H1 (cell line): ENCODE measurements around the gene MYO15B. TPM values are rescaled to one million over a fixed set of nuclear protein-coding genes. Genes with fewer than 3 reads are reported as not detected.

Experiments
- CTCF ChIA-PET: fragments of 300-600 bp; sonication (Branson Sonifier 250); formaldehyde crosslinking; loops from one replicate; lab custom pipeline; 2021; ENCODE audit not compliant: partially characterized antibody; lab: Charles Lee
- POLR2A ChIA-PET: fragments of 300-600 bp; sonication (Branson Sonifier 250); formaldehyde crosslinking; loops from one replicate; lab custom pipeline; 2021; ENCODE audit warnings: inconsistent platforms; ENCODE audit not compliant: partially characterized antibody; lab: Charles Lee
- DNase-seq, 2 experiments: peaks; one replicate each; pipeline versions ENCODE4 v3.0.0 to v3.0.0-alpha.2; 2010 to 2022; ENCODE audit warnings: low spot score in 2 of 2, low read depth in 1 of 2, mixed read lengths in 1 of 2
- FAIRE-seq: peaks from 2 replicates; lab custom pipeline; 2011; peaks lifted over from hg19 to GRCh38; lab: Jason Lieb, UNC
- H2AFZ ChIP-seq: 2 replicates; pipeline ENCODE4 v1.8.1; 2012; ENCODE audit warnings: low read length, inconsistent platforms
- H2AK5ac ChIP-seq: 2 replicates; pipeline ENCODE4 v1.6.1; 2013; ENCODE audit warnings: low read depth, low read length
- H2BK120ac ChIP-seq: replicated peaks from 2 replicates; pipeline ENCODE3; 2013; ENCODE audit warnings: low read depth, low read length, inconsistent platforms
- H2BK12ac ChIP-seq: 2 replicates; pipeline ENCODE4 v1.6.1; 2013; ENCODE audit warnings: low read depth, low read length
- H2BK15ac ChIP-seq: 2 replicates; pipeline ENCODE4 v1.6.1; 2013; ENCODE audit warnings: low read length
- H2BK20ac ChIP-seq: 2 replicates; pipeline ENCODE4 v1.6.1; 2013; ENCODE audit warnings: low read length
- H2BK5ac ChIP-seq: 2 replicates; pipeline ENCODE4 v1.6.1; 2013; ENCODE audit warnings: low read depth, low read length
- H3K14ac ChIP-seq: 2 replicates; pipeline ENCODE4 v1.6.1; 2013; ENCODE audit warnings: inconsistent platforms; ENCODE audit not compliant: insufficient read length
- H3K18ac ChIP-seq: 2 replicates; pipeline ENCODE4 v1.6.1; 2013; ENCODE audit warnings: low read length; ENCODE audit errors: extremely low read depth
- H3K23ac ChIP-seq: 2 replicates; pipeline ENCODE4 v1.6.1; 2013; ENCODE audit warnings: inconsistent platforms; ENCODE audit not compliant: insufficient read length
- H3K23me2 ChIP-seq: 2 replicates; pipeline ENCODE4 v1.6.1; 2013; ENCODE audit warnings: low read depth, low read length
- H3K27ac ChIP-seq: 2 replicates; pipeline ENCODE4 v1.6.1; 2011; ENCODE audit warnings: low read depth, low read length, inconsistent platforms
- H3K27me3 ChIP-seq, 4 experiments: replicated peaks in 1 of 4; 1 replicate in 1 of 4; 2 replicates in 3 of 4; pipeline versions ENCODE4 v1.6.1 to v1.8.1; 2011 to 2013; ENCODE audit warnings: low read length in 3 of 4, mild to moderate bottlenecking in 3 of 4, inconsistent platforms in 2 of 4, mixed read lengths in 2 of 4, moderate library complexity in 1 of 4; ENCODE audit not compliant: control insufficient read depth in 3 of 4, insufficient read depth in 3 of 4; ENCODE audit errors: extremely low read depth in 1 of 4
- H3K36me3 ChIP-seq, 4 experiments: 2 replicates each; pipeline versions ENCODE4 v1.6.1 to v1.8.1; 2011 to 2013; ENCODE audit warnings: mild to moderate bottlenecking in 4 of 4, low read length in 3 of 4, moderate library complexity in 2 of 4, control low read depth in 1 of 4, inconsistent platforms in 1 of 4; ENCODE audit not compliant: insufficient read depth in 4 of 4, control insufficient read depth in 2 of 4
- H3K4ac ChIP-seq: replicated peaks from 2 replicates; pipeline ENCODE3; 2013; ENCODE audit warnings: low read length, low read depth, mixed read lengths, inconsistent platforms; ENCODE audit not compliant: insufficient read length
- H3K4me1 ChIP-seq, 4 experiments: replicated peaks in 1 of 4; 1 replicate in 1 of 4; 2 replicates in 3 of 4; pipeline versions ENCODE4 v1.6.1 to v1.8.1; 2011 to 2013; ENCODE audit warnings: low read length in 3 of 4, inconsistent platforms in 2 of 4, mixed read lengths in 1 of 4; ENCODE audit not compliant: insufficient read depth in 4 of 4, control insufficient read depth in 3 of 4
- H3K4me2 ChIP-seq, 2 experiments: 2 replicates each; pipeline versions ENCODE4 v1.6.1 to v1.8.1; 2011 to 2013; ENCODE audit warnings: low read depth in 2 of 2, low read length in 2 of 2, control low read depth in 1 of 2, inconsistent platforms in 1 of 2, mild to moderate bottlenecking in 1 of 2; ENCODE audit not compliant: insufficient read depth in 1 of 2
- H3K4me3 ChIP-seq, 4 experiments: fragments of 200-600, 300-600 bp in 1 of 4; sonication (generic), shearing (Covaris generic), sonication (Bioruptor Twin) in 1 of 4; 2 replicates each; pipeline versions ENCODE4 v1.5.1 to v1.8.1; 2011 to 2016; ENCODE audit warnings: low read length in 4 of 4, low read depth in 3 of 4, control low read depth in 2 of 4, inconsistent platforms in 2 of 4, mild to moderate bottlenecking in 2 of 4, mixed read lengths in 1 of 4, moderate library complexity in 1 of 4; ENCODE audit not compliant: insufficient read depth in 2 of 4; ENCODE audit errors: extremely low read depth in 1 of 4
- H3K56ac ChIP-seq: replicated peaks from 2 replicates; pipeline ENCODE3; 2013; ENCODE audit warnings: low read depth, mild to moderate bottlenecking, mixed read lengths, low read length, inconsistent platforms; ENCODE audit not compliant: insufficient read length
- H3K79me1 ChIP-seq: 2 replicates; pipeline ENCODE4 v1.6.1; 2013; ENCODE audit warnings: low read depth, low read length, control low read depth
- H3K79me2 ChIP-seq, 2 experiments: 2 replicates each; pipeline versions ENCODE4 v1.6.1 to v1.8.1; 2012 to 2013; ENCODE audit warnings: low read length in 2 of 2, mild to moderate bottlenecking in 2 of 2, inconsistent platforms in 1 of 2; ENCODE audit not compliant: insufficient read depth in 2 of 2, control insufficient read depth in 1 of 2
- H3K9ac ChIP-seq, 4 experiments: replicated peaks in 1 of 4; 1 replicate in 1 of 4; 2 replicates in 3 of 4; pipeline versions ENCODE4 v1.6.1 to v1.8.1; 2011 to 2013; ENCODE audit warnings: low read depth in 3 of 4, low read length in 3 of 4, control low read depth in 2 of 4, mild to moderate bottlenecking in 2 of 4, moderate library complexity in 2 of 4, inconsistent platforms in 1 of 4; ENCODE audit errors: extremely low read depth in 1 of 4
- H3K9me3 ChIP-seq, 2 experiments: 2 replicates each; pipeline versions ENCODE4 v1.6.1 to v1.8.1; 2012 to 2013; ENCODE audit warnings: mild to moderate bottlenecking in 2 of 2, moderate library complexity in 2 of 2, control low read depth in 1 of 2, inconsistent platforms in 1 of 2, low read depth in 1 of 2, low read length in 1 of 2, mixed read lengths in 1 of 2; ENCODE audit not compliant: insufficient read depth in 2 of 2
- H4K20me1 ChIP-seq, 2 experiments: replicated peaks in 1 of 2; 2 replicates each; pipeline versions ENCODE3 to v1.8.1; 2011 to 2013; ENCODE audit warnings: inconsistent platforms in 2 of 2, low read length in 2 of 2, mild to moderate bottlenecking in 1 of 2; ENCODE audit not compliant: insufficient read depth in 2 of 2, control insufficient read depth in 1 of 2
- H4K5ac ChIP-seq: 2 replicates; pipeline ENCODE4 v1.6.1; 2013; ENCODE audit warnings: low read length, low read depth, mixed read lengths, inconsistent platforms; ENCODE audit not compliant: insufficient read length
- H4K8ac ChIP-seq: 2 replicates; pipeline ENCODE4 v1.8.0; 2013; ENCODE audit warnings: mild to moderate bottlenecking, moderate library complexity, low read length, inconsistent platforms; ENCODE audit not compliant: insufficient read depth; ENCODE audit errors: extremely low read depth
- H4K91ac ChIP-seq: replicated peaks from 2 replicates; pipeline ENCODE3; 2013; ENCODE audit warnings: low read length, mixed read lengths, inconsistent platforms; ENCODE audit not compliant: insufficient read length
- BACH1 ChIP-seq: IDR thresholded peaks from 2 replicates; pipeline ENCODE4 v1.6.1; 2012; ENCODE audit warnings: low read length, improper control_type of control experiment
- EGR1 ChIP-seq: IDR thresholded peaks from 2 replicates; pipeline ENCODE4 v1.6.1; 2011; ENCODE audit warnings: low read depth, low read length, borderline replicate concordance
- HDAC2 ChIP-seq, 2 experiments: fragments of 300-600 bp in 1 of 2; sonication (generic) in 1 of 2; IDR thresholded peaks; 2 replicates each; pipeline ENCODE4 v1.6.1; 2011 to 2012; ENCODE audit warnings: low read depth in 2 of 2, low read length in 2 of 2, mild to moderate bottlenecking in 2 of 2, moderate library complexity in 2 of 2, borderline replicate concordance in 1 of 2, inconsistent platforms in 1 of 2
- HDAC6 ChIP-seq: IDR thresholded peaks from one replicate; pipeline ENCODE4 v1.7.1; 2012; ENCODE audit warnings: low read depth, mild to moderate bottlenecking, inconsistent platforms, low read length, moderate library complexity
- PHF8 ChIP-seq: fragments of 200-600 bp; sonication (generic); conservative IDR thresholded peaks from 2 replicates; pipeline ENCODE4 v1.7.1; 2012; ENCODE audit warnings: low read depth, mild to moderate bottlenecking, inconsistent platforms, low read length, moderate library complexity
- POU5F1 ChIP-seq: IDR thresholded peaks from 2 replicates; pipeline ENCODE4 v1.6.1; 2011; ENCODE audit warnings: low read depth, mild to moderate bottlenecking, low read length, moderate library complexity
- RBBP5 ChIP-seq: IDR thresholded peaks from 2 replicates; pipeline ENCODE4 v1.7.1; 2012; ENCODE audit warnings: low read depth, mild to moderate bottlenecking, inconsistent platforms, low read length, moderate library complexity, borderline replicate concordance
- SAP30 ChIP-seq: fragments of 300-600 bp; sonication (generic); IDR thresholded peaks from 2 replicates; pipeline ENCODE4 v1.7.1; 2012; ENCODE audit warnings: low read length, moderate library complexity, mild to moderate bottlenecking, inconsistent platforms; ENCODE audit not compliant: insufficient read depth, insufficient replicate concordance
- SIRT6 ChIP-seq: IDR thresholded peaks from one replicate; pipeline ENCODE4 v1.7.1; 2012; ENCODE audit warnings: low read length, inconsistent platforms
- SIX5 ChIP-seq: IDR thresholded peaks from 2 replicates; pipeline ENCODE4 v1.6.1; 2011; ENCODE audit warnings: mild to moderate bottlenecking, low read depth, low read length
- SP1 ChIP-seq: IDR thresholded peaks from 2 replicates; pipeline ENCODE4 v1.6.1; 2011; ENCODE audit warnings: low read depth, low read length
- SP4 ChIP-seq: IDR thresholded peaks from 2 replicates; pipeline ENCODE4 v1.6.1; 2012; ENCODE audit warnings: low read length, inconsistent platforms
- SRF ChIP-seq: IDR thresholded peaks from 2 replicates; pipeline ENCODE4 v1.6.1; 2011; ENCODE audit warnings: mild to moderate bottlenecking, low read depth, low read length, moderate library complexity
- WGBS, 2 experiments: shearing (Covaris generic) in 1 of 2; methylation state at CpG; one replicate each; pipeline versions ENCODE4 v1.1.6 to v1.1.7; 2013 to 2015; ENCODE audit warnings: low lambda C conversion rate in 2 of 2, mixed read lengths in 2 of 2, inconsistent platforms in 1 of 2, low coverage in 1 of 2, missing lambda C conversion rate in 1 of 2; ENCODE audit not compliant: insufficient replicate concordance in 2 of 2, insufficient coverage in 1 of 2, insufficient read length in 1 of 2; ENCODE audit errors: extremely low coverage in 1 of 2, missing lambda C conversion rate in 1 of 2; 5-methylcytosine and 5-hydroxymethylcytosine counted together
- polyA plus RNA-seq, 7 experiments: library from polyadenylated mRNA; depleted of rRNA in 3 of 7; stranded (reverse) in 5 of 7; unstranded in 2 of 7; fragments of >200 nt in 5 of 7; fragments of 200-250 nt in 2 of 7; gene quantifications; 1 replicate in 5 of 7; 2 replicates in 1 of 7; 4 replicates in 1 of 7; pipeline versions ENCODE4 v1.2.1 to v1.2.3, GENCODE V29; 2011 to 2013; ENCODE audit warnings: missing spikeins in 2 of 7, mixed read lengths in 2 of 7
- total RNA-seq: library from RNA; stranded (reverse); fragmentation: NEBNext Ultra II Directional; extraction: Animal tissue kit (Norgen Biotek cat#: 25700); gene quantifications from 2 replicates; pipeline ENCODE4 v1.2.1, GENCODE V29; 2021

Gene MYO15B
- total and polyA plus RNA-seq, 2 of the 8 experiments (the other 6 are each of a cell fraction or from before 2014, with no cell fraction given): 7.1 to 11.2 TPM

DNA sequence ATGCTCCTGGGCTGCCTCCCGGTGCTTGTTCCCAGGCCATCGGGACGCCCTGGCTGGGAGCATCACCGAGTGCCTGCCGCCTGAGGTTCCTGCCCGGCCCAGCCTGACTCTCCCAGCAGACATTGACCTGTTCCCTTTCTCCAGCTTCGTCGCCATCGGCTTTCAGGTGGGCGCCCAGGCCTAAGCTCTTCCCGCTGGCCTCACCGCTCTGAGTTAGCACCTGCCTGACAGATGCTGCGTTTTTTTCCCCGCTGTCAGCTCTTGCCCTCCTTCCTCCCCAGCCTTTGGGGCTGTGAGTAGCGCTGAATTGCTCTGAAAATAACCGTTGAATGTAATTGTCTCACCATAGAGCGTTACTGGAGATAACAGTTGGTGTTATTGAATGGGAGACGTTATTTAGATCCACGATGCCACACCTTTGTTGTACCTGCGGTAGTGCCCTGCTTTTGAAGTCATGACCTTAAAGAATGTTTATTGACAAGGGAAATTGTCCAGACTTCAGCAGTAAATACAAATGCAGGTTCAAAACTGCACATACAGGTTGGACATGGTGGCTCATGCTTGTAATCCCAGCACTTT lies 24.3 kb downstream of the MYO15B start:
- H4K20me1 ChIP-seq: no peaks in the 10 kb centered on the region
- no peak overlapping the region for H4K5ac ChIP-seq
- H2BK120ac ChIP-seq: no peak overlapping the region
- H2AFZ ChIP-seq: no peak overlapping the region
- H3K4ac ChIP-seq: no peak overlapping the region
- FAIRE-seq: no peak
- no peaks in the 10 kb centered on the region for H3K27me3 ChIP-seq
- WGBS, 2 experiments: 89% methylated on average over 20 of the region's 20 CpGs; no CpG with 5 or more reads in 1 of the 2 experiments
- no peaks in the 10 kb centered on the region for H3K23me2 ChIP-seq
- H2BK20ac ChIP-seq: no peak overlapping the region
- H2BK15ac ChIP-seq: 0 out of 2 replicates have a peak overlapping the region, but pooled peaks have one; percentile 46
- H3K9ac ChIP-seq: no peak overlapping the region
- no peaks in the 10 kb centered on the region for H3K36me3 ChIP-seq
- no peak overlapping the region for H4K91ac ChIP-seq
- no peak overlapping the region for H2AK5ac ChIP-seq
- no peaks in the 10 kb centered on the region for H3K4me1 ChIP-seq
- no peak for DNase-seq
- H3K23ac ChIP-seq: no peak overlapping the region
- no peak overlapping the region for H4K8ac ChIP-seq
- H3K56ac ChIP-seq: no peak overlapping the region
- no peak overlapping the region for H3K4me3 ChIP-seq
- H3K79me2 ChIP-seq: no peaks in the 10 kb centered on the region
- H3K79me1 ChIP-seq: no peaks in the 10 kb centered on the region
- no peak overlapping the region for H3K14ac ChIP-seq
- H2BK12ac ChIP-seq: no peak overlapping the region
- ChIA-PET POLR2A (interaction anchor here (0.6 to 5.2 kb wide), 4 partner anchors 10 to 164 kb away, joined by 3 to 19 read pairs (median 4); no protein-coding TSS in a partner anchor), CTCF (interaction anchor here (0.6 to 59.2 kb wide), 6 partner anchors 12 to 402 kb away, joined by 3 to 2200 read pairs (median 16); partner anchors contain the start of genes RECQL5, SAP30BP, SMIM5 and TSEN54)
- H3K4me2 ChIP-seq: no peak overlapping the region
- H3K27ac ChIP-seq: no peak overlapping the region
- no peak overlapping the region for H2BK5ac ChIP-seq
- H3K18ac ChIP-seq: no peak overlapping the region
- H3K9me3 ChIP-seq: no peaks in the 10 kb centered on the region
- TF ChIP-seq POU5F1 (no peak), HDAC6 (no peak), SIX5 (no peak), SP4 (no peak), SIRT6 (no peak), SRF (no peak), HDAC2 (IDR thresholded peaks at IDR 0.05; ENCODE audit: borderline replicate concordance in 1 of 2, low read depth in 2 of 2, low read length in 2 of 2) (no peak), PHF8 (no peak), SAP30 (no peak), BACH1 (no peak), SP1 (no peak), RBBP5 (no peak), EGR1 (no peak)
